Stimulated activated CD8-positive, alpha-beta memory T cell treated with anti-CD3 and anti-CD28 coated beads, Interleukin-2, amount 100 ng/mL, for 48 hours (primary cell): Measurements from ENCODE around the gene NKIRAS2.

Experiments
- DNase-seq, 2 donors: peaks; one replicate each; pipeline ENCODE4 v3.0.0-alpha.2; 2020; ENCODE audit warnings: low read depth in 2 of 2

NKIRAS2 gene

GRCh38 chr17:42055027-42055426 lies 35.1 kb downstream of the NKIRAS2 start:
- no peak for DNase-seq

- no peak for DNase-seq
These were observed 35.6 kb downstream of the NKIRAS2 start for GRCh38 chr17:42055496-42055895.

- no peak for DNase-seq
These were observed 36.7 kb downstream of the NKIRAS2 start for GRCh38 chr17:42056635-42057034.

GRCh38 chr17:42058063-42058462 lies 38.2 kb downstream of the NKIRAS2 start:
- DNase-seq: no peak

- DNase-seq: no peak
These were observed 39.9 kb downstream of the NKIRAS2 start for GRCh38 chr17:42059815-42060214.

- DNase-seq: no peak
These were observed 40.3 kb downstream of the NKIRAS2 start for GRCh38 chr17:42060231-42060630.

GRCh38 chr17:42061646-42062487 lies 42.0 kb downstream of the NKIRAS2 start:
- DNase-seq: no peak

GRCh38 chr17:42062681-42063080 lies 42.8 kb downstream of the NKIRAS2 start:
- DNase-seq: no peak

- DNase-seq: no peak
These were observed 45.3 kb downstream of the NKIRAS2 start for GRCh38 chr17:42065201-42065600.

- DNase-seq: peak; percentile 48 to 71
These were observed 47.6 kb downstream of the NKIRAS2 start for GRCh38 chr17:42067371-42068091.

- DNase-seq: no peak
These were observed 49.1 kb downstream of the NKIRAS2 start for GRCh38 chr17:42068979-42069378.

GRCh38 chr17:42071810-42072209 lies 51.9 kb downstream of the NKIRAS2 start:
- no peak for DNase-seq

- DNase-seq: no peak
These were observed 52.7 kb downstream of the NKIRAS2 start for GRCh38 chr17:42072323-42073187.
